HG03060 (cell line): ENCODE measurements around the gene FADS2.

Source experiments
- ATAC-seq: cut with Tn5 transposase; IDR thresholded peaks from one replicate; pipeline ENCODE4 v1.9.1; 2021; ENCODE audit warnings: low read depth, moderate number of reproducible peaks; ENCODE audit not compliant: unreplicated experiment

FADS2 gene

GRCh38 chr11:61900251-61900650 is 72.2 kb downstream of the FADS2 start:
- no peak for ATAC-seq

- no peak for ATAC-seq
These were observed 73.3 kb downstream of the FADS2 start for GRCh38 chr11:61901397-61901796.

- no peak for ATAC-seq
These were observed 74.2 kb downstream of the FADS2 start for GRCh38 chr11:61902313-61902712.

GRCh38 chr11:61903845-61904244 is 75.7 kb downstream of the FADS2 start:
- no peak for ATAC-seq

GRCh38 chr11:61904539-61905048 is 76.5 kb downstream of the FADS2 start:
- no peak for ATAC-seq

GRCh38 chr11:61905067-61905696 is 77.1 kb downstream of the FADS2 start:
- no peak for ATAC-seq

- no peak for ATAC-seq
These were observed 77.9 kb downstream of the FADS2 start for GRCh38 chr11:61905801-61906521.

GRCh38 chr11:61906522-61906909 is 78.4 kb downstream of the FADS2 start:
- ATAC-seq = no peak

GRCh38 chr11:61907282-61907681 is 79.2 kb downstream of the FADS2 start:
- ATAC-seq = no peak

GRCh38 chr11:61907871-61908729 is 80.0 kb downstream of the FADS2 start:
- no peak for ATAC-seq

GRCh38 chr11:61908730-61909316 is 80.7 kb downstream of the FADS2 start:
- ATAC-seq = no peak

- ATAC-seq = no peak
These were observed 82.4 kb downstream of the FADS2 start for GRCh38 chr11:61910187-61911127.

- no peak for ATAC-seq
These were observed 83.1 kb downstream of the FADS2 start for GRCh38 chr11:61911128-61911700.

- no peak for ATAC-seq
These were observed 83.8 kb downstream of the FADS2 start for GRCh38 chr11:61911701-61912529.

GRCh38 chr11:61912530-61912898 is 84.4 kb downstream of the FADS2 start:
- no peak for ATAC-seq

- ATAC-seq = no peak
These were observed 85.0 kb downstream of the FADS2 start for GRCh38 chr11:61912991-61913698.

- ATAC-seq = no peak
These were observed 85.7 kb downstream of the FADS2 start for GRCh38 chr11:61913699-61914395.
